Brain microvascular endothelial cell (primary cell): ENCODE data around the gene SMG5.

Experiments
- DNase-seq: peaks from one replicate; pipeline ENCODE4 v3.0.0-alpha.2; 2020
- H3K27ac ChIP-seq: fragments of 250-450 bp; sonication (Bioruptor Pico); 2 replicates; pipeline ENCODE4 v1.5.1; 2020; ENCODE audit warnings: mild to moderate bottlenecking, moderate library complexity
- H3K27me3 ChIP-seq: fragments of 250-450 bp; sonication (Bioruptor Pico); replicated peaks from 2 replicates; pipeline ENCODE4 v1.5.1; 2020; ENCODE audit warnings: mild to moderate bottlenecking
- H3K36me3 ChIP-seq: fragments of 250-450 bp; sonication (Bioruptor Pico); replicated peaks from 2 replicates; pipeline ENCODE4 v1.5.1; 2020; ENCODE audit warnings: mild to moderate bottlenecking
- H3K4me3 ChIP-seq: 2 replicates; pipeline ENCODE4 v1.5.1; 2011; ENCODE audit warnings: low read depth, mild to moderate bottlenecking, control low read depth, low read length, moderate library complexity
- in situ Hi-C: cut with HindIII; loops from 2 replicates; pipeline ENCODE4 v1.10.0; 2017; ENCODE audit warnings: low sequenced_read_pairs, low pct_ligation_motif_present
- TF ChIP-seq, protein P1 (sequence below): IDR thresholded peaks from 2 replicates; pipeline ENCODE4 v1.5.1; 2011; ENCODE audit warnings: low read depth, mild to moderate bottlenecking, moderate library complexity, low read length, control low read depth, inconsistent platforms; ENCODE audit errors: missing control alignments

SMG5 gene

DNA sequence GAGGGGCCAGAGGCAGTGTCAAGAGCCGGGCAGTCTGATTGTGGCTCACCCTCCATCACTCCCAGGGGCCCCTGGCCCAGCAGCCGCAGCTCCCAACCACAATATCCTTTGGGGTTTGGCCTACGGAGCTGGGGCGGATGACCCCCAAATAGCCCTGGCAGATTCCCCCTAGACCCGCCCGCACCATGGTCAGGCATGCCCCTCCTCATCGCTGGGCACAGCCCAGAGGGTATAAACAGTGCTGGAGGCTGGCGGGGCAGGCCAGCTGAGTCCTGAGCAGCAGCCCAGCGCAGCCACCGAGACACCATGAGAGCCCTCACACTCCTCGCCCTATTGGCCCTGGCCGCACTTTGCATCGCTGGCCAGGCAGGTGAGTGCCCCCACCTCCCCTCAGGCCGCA, 40.7 kb downstream of the SMG5 start, which contains the start of gene BGLAP:
Gene BGLAP, plus strand, starts transcription at position 259 of the 400 bp plus-strand sequence. Its CDS starts 48 bp downstream, at position 307.
- in situ Hi-C loops = no loop called here
- Histone ChIP-seq H3K27ac (no peak within 1 kb of the TSS), H3K4me3 (no peak within 1 kb of the TSS), H3K27me3 (peaks cover 7% of the 10 kb centered on the region), H3K36me3 (peaks cover 2% of the 10 kb centered on the region)
- TF ChIP-seq, protein P1, sequence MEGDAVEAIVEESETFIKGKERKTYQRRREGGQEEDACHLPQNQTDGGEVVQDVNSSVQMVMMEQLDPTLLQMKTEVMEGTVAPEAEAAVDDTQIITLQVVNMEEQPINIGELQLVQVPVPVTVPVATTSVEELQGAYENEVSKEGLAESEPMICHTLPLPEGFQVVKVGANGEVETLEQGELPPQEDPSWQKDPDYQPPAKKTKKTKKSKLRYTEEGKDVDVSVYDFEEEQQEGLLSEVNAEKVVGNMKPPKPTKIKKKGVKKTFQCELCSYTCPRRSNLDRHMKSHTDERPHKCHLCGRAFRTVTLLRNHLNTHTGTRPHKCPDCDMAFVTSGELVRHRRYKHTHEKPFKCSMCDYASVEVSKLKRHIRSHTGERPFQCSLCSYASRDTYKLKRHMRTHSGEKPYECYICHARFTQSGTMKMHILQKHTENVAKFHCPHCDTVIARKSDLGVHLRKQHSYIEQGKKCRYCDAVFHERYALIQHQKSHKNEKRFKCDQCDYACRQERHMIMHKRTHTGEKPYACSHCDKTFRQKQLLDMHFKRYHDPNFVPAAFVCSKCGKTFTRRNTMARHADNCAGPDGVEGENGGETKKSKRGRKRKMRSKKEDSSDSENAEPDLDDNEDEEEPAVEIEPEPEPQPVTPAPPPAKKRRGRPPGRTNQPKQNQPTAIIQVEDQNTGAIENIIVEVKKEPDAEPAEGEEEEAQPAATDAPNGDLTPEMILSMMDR = no peak
- DNase-seq = no peak

DNA sequence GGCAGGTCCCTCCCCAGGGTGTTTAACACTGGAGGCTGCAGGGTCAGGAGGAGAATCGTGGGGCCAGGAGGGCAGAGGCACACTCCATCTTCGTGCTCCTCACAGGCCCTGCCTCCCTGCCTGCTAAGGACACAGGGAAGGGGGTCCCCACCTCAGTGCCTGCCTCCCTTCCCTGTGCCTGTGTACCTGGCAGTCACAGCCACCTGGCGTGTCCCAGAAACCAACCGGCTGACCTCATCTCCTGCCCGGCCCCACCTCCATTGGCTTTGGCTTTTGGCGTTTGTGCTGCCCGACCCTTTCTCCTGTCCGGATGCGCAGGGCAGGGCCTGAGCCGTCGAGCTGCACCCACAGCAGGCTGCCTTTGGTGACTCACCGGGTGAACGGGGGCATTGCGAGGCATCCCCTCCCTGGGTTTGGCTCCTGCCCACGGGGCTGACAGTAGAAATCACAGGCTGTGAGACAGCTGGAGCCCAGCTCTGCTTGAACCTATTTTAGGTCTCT, 41.3 kb downstream of the SMG5 start:
- peaks cover 7% of the 10 kb centered on the region for H3K27me3 ChIP-seq
- TF ChIP-seq, protein P1 = no peak
- in situ Hi-C loops = no loop called here
- H3K27ac ChIP-seq = no peak overlapping the region
- no peak overlapping the region for H3K4me3 ChIP-seq
- DNase-seq = peak; percentile 45
- peaks cover 6% of the 10 kb centered on the region for H3K36me3 ChIP-seq

DNA sequence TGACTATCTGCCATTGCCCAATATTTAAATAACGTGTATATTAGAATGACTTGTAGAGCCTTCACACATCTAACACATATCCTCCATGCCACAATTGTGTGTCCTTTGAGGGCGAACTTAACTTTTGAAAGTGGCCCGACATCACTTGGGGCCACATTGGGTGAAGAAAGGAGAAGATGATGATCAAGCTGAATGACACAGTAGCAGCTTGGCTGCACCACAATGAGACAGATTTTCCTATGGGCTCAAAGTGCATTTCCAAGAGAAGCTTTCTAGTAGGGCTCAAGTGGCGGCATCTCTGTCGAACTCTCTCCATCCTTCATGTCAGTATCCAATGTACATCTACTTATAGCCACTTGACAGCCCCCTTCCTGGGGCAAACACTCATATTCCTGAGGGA, 44.4 kb downstream of the SMG5 start:
- no peak for DNase-seq
- peaks cover 11% of the 10 kb centered on the region for H3K36me3 ChIP-seq
- in situ Hi-C loops = no loop called here
- no peak overlapping the region for H3K27ac ChIP-seq
- TF ChIP-seq, protein P1 = no peak
- no peak overlapping the region for H3K4me3 ChIP-seq
- no peaks in the 10 kb centered on the region for H3K27me3 ChIP-seq

DNA sequence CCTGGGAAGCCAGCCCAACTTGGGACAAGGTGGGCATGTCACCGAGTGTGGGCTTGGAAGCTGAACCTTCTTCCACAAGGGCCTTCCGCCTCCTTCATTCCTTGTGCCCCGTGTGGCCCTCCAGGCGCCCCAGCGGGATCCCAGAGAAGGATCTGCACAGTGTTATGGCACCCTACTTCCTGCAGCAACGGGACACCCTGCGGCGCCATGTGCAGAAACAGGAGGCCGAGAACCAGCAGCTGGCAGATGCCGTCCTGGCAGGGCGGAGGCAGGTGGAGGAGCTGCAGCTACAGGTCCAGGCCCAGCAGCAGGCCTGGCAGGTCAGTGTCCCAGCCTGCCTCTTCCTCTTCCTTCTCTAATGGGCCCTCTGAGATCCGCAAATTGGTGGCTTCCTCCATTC, 46.5 kb downstream of the SMG5 start:
- peaks cover 11% of the 10 kb centered on the region for H3K36me3 ChIP-seq

DNA sequence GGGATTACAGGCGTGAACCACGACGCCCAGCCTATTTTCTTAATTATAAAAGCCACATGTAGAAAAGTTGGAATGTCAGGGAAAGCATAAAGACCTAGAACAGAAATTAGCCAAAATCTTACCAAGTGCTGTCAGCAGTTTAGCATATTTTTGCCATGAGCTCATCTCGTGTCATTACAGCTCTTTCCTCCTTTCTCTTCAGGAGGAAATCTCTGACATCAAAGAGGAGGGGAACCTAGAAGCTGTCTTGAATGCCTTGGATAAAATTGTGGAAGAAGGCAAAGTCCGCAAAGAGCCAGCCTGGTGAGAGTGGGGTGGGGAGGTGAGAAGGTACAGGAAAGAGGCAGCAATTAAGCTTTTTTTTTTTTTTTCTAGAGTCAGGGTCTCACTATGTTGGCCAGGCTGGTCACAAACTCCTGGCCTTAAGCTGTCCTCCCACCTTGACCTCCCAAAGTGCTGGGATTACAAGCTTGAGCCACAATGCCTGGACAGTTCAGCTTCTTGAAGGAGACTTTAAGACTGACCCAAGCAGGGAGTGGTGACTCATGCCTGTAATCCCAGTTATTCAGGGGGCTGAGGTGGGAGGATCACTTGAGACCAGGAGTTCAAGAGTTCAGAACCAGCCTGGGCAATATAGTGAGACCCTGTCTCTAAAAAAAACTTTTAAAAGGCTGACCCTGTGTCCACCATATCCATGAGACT, 49.0 kb downstream of the SMG5 start:
- in situ Hi-C loops = no loop called here
- Histone ChIP-seq H3K27ac (peak overlapping the region; percentile 81), H3K4me3 (no peak overlapping the region), H3K36me3 (peaks cover 15% of the 10 kb centered on the region), H3K27me3 (no peaks in the 10 kb centered on the region)
- TF ChIP-seq, protein P1 = no peak
- DNase-seq = peak; percentile 72

More for the DNA sequence above, 46.5 kb downstream of the SMG5 start:
- Histone ChIP-seq H3K4me3 (no peak overlapping the region), H3K27ac (no peak overlapping the region), H3K27me3 (no peaks in the 10 kb centered on the region)
- DNase-seq = no peak
- in situ Hi-C loops = no loop called here
- TF ChIP-seq, protein P1 = no peak
